ENCODE measurements around the gene MRNIP.

Gene MRNIP

GRCh38 chr5:179858586-179859427 is at the start of gene MRNIP:
MRNIP (minus strand) TSS chr5:179858817; CDS start chr5:179858796, 21 bp downstream.
- no peak for TF ChIP-seq CTCF (IDR thresholded peaks at IDR 0.05; ENCODE audit: control insufficient read depth, insufficient read depth, low read depth, low read length, missing control alignments)
- H3K4me3 ChIP-seq (ENCODE audit: control insufficient read depth, low read depth, low read length): peak within 1 kb of the TSS; percentile 100
- DNase-seq (ENCODE audit: low read depth): peak; percentile 60

- DNase-seq (ENCODE audit: low read depth): peak; percentile 1
- TF ChIP-seq CTCF (IDR thresholded peaks at IDR 0.05; ENCODE audit: control insufficient read depth, insufficient read depth, low read depth, low read length, missing control alignments): no peak
- H3K4me3 ChIP-seq (ENCODE audit: control insufficient read depth, low read depth, low read length): peak within 1 kb of the TSS; percentile 74
Observed at GRCh38 chr5:179907556-179908324, 49.1 kb upstream of the MRNIP start, which contains the start of gene TBC1D9B. TBC1D9B (minus strand) TSS chr5:179907897; CDS start chr5:179907821, 76 bp downstream.

GRCh38 chr5:179906795-179907555 is 48.4 kb upstream of the MRNIP start:
- no peak for TF ChIP-seq CTCF (IDR thresholded peaks at IDR 0.05; ENCODE audit: control insufficient read depth, insufficient read depth, low read depth, low read length, missing control alignments)
- no peak for DNase-seq (ENCODE audit: low read depth)
- peak overlapping the region; percentile 74 for H3K4me3 ChIP-seq (ENCODE audit: control insufficient read depth, low read depth, low read length)

DNA sequence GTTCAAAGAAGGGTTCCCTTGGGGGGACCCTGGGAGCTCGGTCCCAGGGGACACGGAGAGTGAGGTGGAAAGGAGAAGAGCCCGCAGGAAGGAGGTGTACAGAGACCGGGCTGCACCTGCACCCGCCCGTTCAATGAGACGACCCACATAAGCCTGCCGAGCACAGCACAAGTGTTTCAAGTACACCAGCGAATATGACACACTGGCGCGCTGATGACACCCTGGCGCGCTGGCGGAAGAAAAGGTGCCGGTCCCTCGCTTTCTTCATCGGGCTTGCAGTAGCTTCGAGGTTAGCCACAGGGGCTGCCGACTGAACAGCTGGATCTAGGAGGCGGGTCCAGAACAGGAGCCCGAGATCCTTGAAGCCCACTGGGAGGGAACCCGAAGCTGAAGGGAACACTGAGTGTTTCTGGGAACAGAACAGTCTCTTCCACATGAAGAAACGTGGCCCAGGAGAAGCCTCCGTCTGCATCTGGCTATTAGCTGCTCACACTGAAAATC is 47.7 kb upstream of the MRNIP start:
- TF ChIP-seq CTCF (IDR thresholded peaks at IDR 0.05; ENCODE audit: control insufficient read depth, insufficient read depth, low read depth, low read length, missing control alignments): no peak
- peak overlapping the region; percentile 74 for H3K4me3 ChIP-seq (ENCODE audit: control insufficient read depth, low read depth, low read length)
- DNase-seq (ENCODE audit: low read depth): no peak

DNA sequence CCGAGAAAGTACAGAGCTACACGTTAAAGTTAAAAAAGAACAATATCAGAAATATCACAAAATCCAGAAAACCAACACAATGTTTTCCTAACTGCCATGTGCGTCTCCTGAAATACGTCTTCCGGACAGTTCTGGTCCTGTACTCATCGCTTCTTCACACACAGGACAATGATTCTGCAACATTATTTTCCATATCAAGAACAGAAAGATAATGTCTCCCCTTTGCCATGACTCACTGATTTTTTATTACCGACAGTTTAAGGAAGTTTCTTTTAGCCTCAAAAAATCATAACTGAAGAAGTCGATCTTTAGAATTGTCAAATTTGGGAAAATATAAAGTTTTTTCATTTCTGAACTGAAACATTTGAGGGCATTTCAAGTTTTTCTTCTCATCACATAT is 46.5 kb upstream of the MRNIP start:
- no peak for TF ChIP-seq CTCF (IDR thresholded peaks at IDR 0.05; ENCODE audit: control insufficient read depth, insufficient read depth, low read depth, low read length, missing control alignments)
- H3K4me3 ChIP-seq (ENCODE audit: control insufficient read depth, low read depth, low read length): no peak overlapping the region
- DNase-seq (ENCODE audit: low read depth): no peak

All from AG09309 (cell line).